GM21360 (cell line): ENCODE measurements around the gene GAPVD1.
"Not testable (repeated sequence)": the region's sequence is repeated elsewhere in the genome, so short reads cannot be mapped to it uniquely, and the experiment has no call there.

ENCODE experiments used
- ATAC-seq: cut with Tn5 transposase; IDR thresholded peaks from one replicate; pipeline ENCODE4 v1.9.1; 2021; ENCODE audit warnings: mild to moderate bottlenecking, moderate library complexity; ENCODE audit not compliant: unreplicated experiment

Gene GAPVD1

DNA sequence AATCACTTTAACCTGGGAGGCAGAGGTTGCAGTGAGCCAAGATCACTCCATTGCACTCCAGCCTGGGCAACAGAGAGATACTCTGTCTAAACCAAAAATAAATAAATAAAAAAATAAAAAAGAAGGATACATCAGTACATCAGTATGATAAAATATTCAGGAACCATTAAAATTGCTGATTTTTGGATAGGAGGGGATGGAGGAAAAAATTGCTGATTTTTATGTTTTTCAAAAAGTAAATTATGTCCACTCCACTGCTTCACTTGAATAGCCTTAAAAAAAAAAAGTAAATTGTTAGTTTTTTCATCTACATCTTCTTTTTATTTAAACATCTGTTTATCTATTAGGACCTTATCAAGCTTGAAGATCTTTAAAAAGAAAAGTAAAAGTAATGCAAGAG lies 7.4 kb upstream of the GAPVD1 start:
- ATAC-seq, result no peak

DNA sequence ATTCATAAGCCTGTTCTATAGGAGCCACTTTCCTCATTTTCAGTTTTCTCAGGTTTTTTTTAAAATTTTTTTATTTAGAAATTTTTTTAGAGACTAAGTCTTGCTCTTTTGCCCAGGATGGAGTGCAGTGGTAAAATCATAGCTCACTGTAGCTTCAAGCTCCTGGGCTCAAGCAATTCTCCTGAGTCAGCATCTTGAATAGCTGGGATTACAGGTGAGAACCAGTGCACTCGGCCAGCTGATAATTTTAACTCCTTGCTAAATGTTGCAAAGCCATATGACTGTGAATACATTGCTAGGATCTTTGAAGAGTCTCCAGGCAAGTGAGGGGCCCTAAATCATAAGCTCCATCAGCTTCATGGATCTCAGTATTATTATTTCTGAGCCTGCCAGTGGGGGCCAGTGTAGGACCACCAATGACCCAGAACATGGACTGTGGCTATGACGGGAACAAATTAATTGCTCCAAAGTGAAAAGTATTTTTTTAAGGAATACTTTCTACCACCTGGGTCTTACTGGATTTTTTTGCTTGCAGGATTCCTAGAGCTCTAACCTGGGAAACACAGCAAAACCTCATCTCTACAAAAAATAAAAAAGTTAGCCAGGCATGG lies 5.7 kb upstream of the GAPVD1 start:
- ATAC-seq, result no peak

- no peak for ATAC-seq
Observed at GRCh38 chr9:125258160-125258785, 3.4 kb upstream of the GAPVD1 start.

- no peak for ATAC-seq
Observed at GRCh38 chr9:125258832-125259534, 2.6 kb upstream of the GAPVD1 start.

DNA sequence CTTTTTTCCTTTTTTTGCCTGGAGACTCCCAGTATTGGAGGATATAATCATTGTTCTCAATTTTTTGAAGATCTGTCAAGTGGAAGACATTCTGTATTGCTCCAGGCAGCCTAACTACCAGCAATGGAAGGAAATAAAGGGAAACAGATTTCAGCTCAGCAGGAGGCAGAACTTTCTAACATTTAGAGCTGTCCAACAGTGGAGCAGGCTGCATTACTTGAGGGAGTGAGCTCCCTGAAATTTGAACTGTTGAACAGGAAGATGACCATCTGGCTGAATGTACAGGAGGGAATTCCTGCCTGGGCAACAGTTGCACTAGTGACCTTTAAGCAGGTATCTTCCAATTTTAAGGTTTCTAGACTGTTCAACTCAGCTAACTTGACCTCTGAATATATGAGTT lies 1.1 kb upstream of the GAPVD1 start:
- ATAC-seq, result no peak

DNA sequence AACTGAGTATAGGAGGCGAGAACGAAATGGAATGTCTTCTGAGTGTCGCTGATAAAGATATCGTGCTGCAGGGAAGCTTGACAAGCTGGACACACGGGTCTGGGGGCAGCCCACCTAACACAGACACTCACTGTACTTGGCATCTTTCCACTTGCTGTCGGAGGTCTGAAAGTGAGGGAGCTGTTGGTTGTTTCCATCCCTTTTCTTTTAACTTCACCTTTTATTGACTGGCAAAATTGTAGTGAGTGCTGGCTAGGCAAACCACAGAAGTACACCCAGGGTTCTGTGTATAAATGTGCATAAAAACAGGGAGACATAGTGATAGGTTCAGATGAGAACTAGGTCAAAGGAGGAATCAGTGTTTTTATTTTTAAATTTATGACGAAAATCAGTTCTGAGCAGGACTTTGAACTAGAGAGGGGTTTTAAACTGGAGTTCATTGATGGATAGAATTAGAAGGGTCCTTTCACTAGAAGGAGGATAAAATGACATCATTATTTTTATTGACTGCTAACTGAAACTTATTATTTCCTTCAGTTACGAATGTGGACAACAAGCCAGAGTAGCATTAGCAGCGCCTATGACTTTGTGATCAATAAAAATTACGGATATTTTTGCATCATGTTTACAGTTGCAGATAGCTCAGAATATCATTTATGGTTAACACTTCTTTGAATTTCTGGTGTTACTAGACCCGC lies 817 bp downstream of the GAPVD1 start:
- no peak for ATAC-seq

GRCh38 chr9:125264068-125264467 lies 2.4 kb downstream of the GAPVD1 start:
- not testable (repeated sequence) for ATAC-seq

- ATAC-seq, result no peak
Observed at GRCh38 chr9:125268394-125269013, 6.9 kb downstream of the GAPVD1 start.

GRCh38 chr9:125269014-125269397 lies 7.4 kb downstream of the GAPVD1 start:
- ATAC-seq, result no peak

- ATAC-seq, result no peak
Observed at GRCh38 chr9:125271081-125271480, 9.5 kb downstream of the GAPVD1 start.

DNA sequence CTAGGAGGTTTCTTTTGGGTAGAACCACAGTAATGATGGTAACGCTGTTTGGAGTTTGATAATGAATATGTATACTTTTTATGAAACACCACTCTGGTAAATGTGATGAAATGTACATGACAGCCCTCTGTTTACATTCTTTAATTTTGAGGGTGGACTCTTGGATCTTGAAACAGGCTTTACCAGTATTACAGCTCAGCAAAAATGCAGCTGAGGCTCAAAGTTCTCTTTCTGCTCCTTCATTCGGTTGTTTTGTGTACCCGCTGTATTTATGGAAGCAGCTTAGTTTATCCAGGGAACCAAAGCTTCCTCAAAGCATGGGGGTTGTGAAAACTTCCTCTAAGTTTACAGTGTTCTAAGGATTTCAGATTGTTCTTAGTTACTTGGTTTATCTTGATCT lies 11.1 kb downstream of the GAPVD1 start:
- no peak for ATAC-seq

- ATAC-seq, result no peak
Observed at GRCh38 chr9:125276771-125277170, 15.1 kb downstream of the GAPVD1 start.

DNA sequence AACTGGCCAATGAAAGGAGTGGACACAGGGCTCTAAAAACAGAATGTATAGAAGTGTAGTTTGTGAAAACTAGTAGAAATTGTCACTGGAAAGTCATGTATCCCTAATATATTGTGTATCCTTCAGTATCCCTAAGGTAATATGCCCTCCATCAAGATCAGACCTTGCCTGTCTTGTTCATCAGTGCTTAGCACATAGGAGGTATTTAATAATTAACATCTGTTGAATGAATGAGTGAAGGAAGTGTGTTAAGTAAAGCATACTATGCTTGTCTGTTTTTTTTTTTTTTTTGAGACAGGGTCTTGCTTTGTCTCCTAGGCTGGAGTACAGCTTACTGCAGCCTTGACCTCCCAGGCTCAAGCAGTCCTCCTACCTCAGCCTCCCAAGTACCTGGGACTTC lies 15.8 kb downstream of the GAPVD1 start:
- no peak for ATAC-seq

DNA sequence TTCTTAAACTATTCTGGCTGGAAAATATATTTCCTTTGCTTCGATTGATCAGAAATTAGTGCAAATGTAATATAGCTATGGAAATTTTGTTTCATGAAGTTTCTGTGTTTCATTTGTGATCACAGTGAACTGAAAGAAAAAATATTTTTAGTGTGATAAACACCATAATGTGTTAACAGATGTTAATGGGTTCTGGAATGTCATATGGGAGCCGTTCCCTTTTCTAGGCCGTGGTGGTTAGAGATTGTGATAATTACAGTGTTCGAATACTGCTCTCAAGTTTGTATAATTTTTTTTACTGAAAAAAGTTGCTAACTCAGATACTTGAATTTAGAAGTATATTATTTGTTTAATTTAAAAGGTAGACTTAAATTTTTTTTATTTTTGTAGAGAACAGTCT lies 19.3 kb downstream of the GAPVD1 start:
- ATAC-seq, result no peak

DNA sequence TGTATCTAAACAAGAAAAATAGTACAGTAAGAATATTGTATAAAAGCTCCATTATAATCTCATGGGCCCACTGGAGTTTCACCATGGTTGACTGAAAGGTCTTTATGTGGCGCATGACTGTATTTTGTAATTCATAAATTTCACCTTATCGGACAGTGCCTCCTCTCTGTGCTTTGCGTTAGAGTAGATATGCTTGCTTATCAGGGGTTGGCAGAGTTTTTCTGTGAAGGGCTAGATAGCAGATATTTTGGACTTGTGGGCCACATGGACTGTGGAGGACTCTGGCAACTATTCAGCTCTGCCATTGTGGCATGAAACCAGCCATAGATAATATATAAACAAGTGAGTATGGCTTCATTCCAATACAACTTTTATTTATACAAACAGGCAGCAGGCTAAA lies 23.2 kb downstream of the GAPVD1 start:
- ATAC-seq, result no peak

- not testable (repeated sequence) for ATAC-seq
Observed at GRCh38 chr9:125286935-125287433, 25.4 kb downstream of the GAPVD1 start.

DNA sequence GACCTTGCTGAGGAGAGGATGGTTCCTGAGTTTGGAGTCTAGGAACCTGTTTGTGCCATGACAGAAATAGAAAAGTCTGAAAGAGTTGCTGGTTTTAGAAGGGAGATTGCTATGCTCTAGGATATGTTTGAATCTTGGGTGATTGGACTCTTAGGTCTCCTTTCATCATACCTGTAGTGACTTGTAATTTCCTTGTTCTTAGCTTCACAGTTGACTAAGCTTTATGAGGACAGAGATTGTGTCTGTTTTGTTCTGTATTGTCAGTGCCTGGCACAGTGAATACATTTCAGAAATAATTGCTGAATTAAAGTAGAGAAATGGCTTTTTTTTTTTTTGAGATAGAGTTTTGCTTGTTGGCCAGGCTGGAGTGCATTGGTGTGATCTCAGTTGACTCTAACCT lies 31.5 kb downstream of the GAPVD1 start:
- no peak for ATAC-seq

DNA sequence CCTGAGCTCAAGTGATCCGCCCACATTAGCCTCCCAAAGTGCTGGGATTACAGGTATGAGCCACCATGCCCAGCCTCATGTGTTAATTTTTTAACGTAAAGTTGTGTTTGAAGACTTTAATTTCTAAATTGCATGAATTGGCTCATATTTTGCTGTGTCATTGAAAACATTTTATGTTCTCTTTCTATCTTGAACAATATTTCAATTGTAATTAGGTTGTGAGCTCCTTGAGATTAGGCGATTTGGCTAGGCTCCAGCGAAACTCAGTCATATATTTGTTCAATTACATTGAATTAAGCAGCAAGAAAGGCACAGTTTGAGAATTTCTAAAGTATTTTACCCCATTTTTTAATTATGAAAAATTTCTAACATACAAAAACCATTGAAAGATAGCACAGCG lies 34.0 kb downstream of the GAPVD1 start:
- no peak for ATAC-seq

DNA sequence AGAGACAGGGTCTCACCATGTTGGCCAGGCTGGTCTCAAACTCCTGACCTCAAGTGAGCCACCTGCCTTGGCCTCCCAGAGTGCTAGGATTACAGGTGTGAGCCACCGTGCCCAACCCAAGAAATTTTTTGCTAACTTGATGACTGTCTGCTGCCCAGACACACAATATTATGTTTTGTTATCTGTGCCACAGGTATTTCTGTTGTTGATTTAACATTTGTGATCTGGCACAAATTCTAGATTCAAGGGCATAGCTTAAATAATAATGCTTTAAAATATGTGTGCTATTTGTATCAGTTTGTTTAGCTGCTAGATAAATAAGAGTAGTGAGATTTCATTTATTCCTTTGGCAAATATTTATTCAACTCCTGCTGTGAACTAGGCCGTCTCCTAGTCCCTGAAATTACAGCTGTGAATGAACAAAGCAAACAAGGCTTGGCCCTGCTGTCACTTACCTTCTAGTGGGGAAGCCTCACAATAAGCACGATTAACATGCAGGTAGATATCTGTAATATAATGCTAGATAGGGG lies 35.3 kb downstream of the GAPVD1 start:
- no peak for ATAC-seq

DNA sequence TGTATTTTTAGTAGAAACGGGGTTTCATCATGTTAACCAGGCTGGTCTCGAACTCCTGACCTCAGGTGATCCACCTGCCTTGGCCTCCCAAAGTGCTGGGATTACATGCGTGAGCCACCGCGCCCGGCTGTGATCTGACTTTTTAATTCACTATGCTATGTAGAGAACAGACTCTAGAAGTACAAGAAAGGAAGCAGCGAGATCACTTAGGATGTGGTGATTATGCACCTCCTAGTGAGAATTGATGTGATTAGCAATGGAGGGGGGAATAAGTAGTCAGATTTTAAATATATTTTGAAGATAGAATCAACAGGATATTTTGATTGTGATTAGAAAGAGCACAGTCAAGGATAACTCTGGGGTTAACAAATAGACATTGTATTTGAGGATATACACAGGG lies 36.3 kb downstream of the GAPVD1 start:
- ATAC-seq, result no peak

- no peak for ATAC-seq
Observed at GRCh38 chr9:125302241-125302640, 40.6 kb downstream of the GAPVD1 start.
